Activated CD4-positive, alpha-beta T cell treated with anti-CD3 and anti-CD28 coated beads, Interleukin-2, amount 50 U/mL, for 1 hour (primary cell): ENCODE results near the gene HOXB8.

Source experiments
- DNase-seq: peaks from one replicate; pipeline ENCODE4 v3.0.0-alpha.2; 2020

Gene HOXB8

DNA sequence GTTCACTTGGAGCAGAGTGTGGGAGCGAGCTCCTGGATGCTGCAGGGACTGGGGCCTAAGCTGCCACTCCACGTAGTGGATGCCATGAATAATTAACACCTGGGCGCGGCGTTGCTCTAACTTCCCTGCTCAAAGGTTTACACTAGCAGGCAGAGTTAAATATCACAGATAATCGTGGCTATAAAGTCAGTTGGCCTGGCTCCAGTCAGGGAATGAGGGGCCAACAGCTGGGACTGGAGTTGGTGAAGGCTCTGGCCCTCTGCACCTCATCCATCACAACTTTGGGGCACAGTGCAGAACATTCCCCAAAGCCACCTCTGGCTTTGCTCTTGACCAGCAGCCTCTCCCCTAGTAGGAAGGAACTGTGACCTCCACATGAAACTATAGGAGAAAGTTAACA is 47.9 kb downstream of the HOXB8 start:
- no peak for DNase-seq

DNA sequence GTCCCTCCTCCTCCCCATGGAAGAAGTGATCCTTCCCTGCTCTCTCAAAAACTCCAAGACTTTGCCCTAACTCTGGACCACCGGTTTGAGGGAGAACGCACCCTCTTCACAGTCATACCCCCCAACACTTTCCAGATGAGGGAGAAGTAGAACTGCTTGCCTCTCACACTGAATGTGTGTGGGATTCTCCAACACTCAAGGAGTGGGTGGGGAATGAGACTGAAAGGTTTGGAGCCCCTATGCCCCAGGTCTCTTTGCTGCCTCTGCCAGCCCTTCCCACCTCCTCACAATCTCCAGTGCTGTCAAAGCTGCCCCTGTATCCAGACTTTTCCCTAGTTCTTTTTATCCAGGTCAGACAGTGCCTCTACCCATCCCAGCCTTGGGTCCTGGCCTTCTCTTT is 48.4 kb downstream of the HOXB8 start:
- DNase-seq = no peak

- DNase-seq = no peak
These were observed 49.0 kb downstream of the HOXB8 start for GRCh38 chr17:48565925-48566710.

GRCh38 chr17:48565022-48565554 is 50.0 kb downstream of the HOXB8 start:
- DNase-seq = no peak

- no peak for DNase-seq
These were observed 50.7 kb downstream of the HOXB8 start for GRCh38 chr17:48564188-48565021.

DNA sequence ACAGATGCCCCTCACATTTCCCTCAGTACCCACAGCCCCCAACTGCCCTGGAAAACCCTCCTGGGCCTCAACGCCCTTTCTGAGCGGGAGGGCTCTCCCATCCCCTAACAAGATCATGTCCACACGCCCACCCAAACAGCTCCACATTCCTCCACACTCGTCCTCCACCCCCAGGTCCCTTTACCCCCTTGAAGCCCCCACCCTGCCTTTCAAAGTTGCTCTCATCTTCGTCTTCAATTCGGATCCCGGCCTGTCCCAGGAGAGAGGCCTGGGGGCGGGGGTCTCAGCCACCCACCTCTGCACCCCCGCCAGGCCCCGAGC is 51.3 kb downstream of the HOXB8 start:
- no peak for DNase-seq

GRCh38 chr17:48563385-48563838 is 51.7 kb downstream of the HOXB8 start:
- DNase-seq = no peak

DNA sequence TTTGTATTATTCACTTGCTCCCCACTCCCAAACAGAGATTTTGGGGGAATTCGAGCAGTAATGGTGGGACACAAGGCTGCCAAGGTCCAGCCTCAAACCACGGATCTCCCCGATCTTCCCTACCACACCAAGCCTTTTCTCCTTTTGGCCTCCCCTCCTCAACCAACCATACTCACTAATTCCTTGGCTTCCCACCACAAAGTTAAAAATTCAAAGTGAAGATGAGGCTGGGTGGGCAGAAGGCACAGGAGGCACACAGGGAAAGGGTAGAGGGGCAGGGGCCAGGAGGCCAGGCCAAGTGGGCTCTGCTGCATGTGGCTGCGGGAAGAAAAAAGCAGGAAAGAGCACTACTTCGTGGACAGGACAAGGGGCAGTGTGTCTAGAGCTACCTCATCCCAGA is 52.2 kb downstream of the HOXB8 start:
- DNase-seq = no peak
